22Rv1 (cell line): ENCODE results near the gene PIK3R3.

ENCODE experiments used
- H3K27ac ChIP-seq: fragments of 450-650 bp; 2 replicates; pipeline ENCODE4 v1.5.1; 2017
- CTCF ChIP-seq: fragments of 450-650 bp; IDR thresholded peaks from 2 replicates; pipeline ENCODE4 v1.5.1; 2017; ENCODE audit warnings: mild to moderate bottlenecking
- ZFX ChIP-seq: fragments of 450-650 bp; IDR thresholded peaks from 2 replicates; pipeline ENCODE4 v1.6.1; 2017; ENCODE audit warnings: antibody characterized with exemption, borderline replicate concordance

The PIK3R3 gene

GRCh38 chr1:46027788-46028573, 104.4 kb downstream of the PIK3R3 start:
- H3K27ac ChIP-seq, result no peak overlapping the region
- TF ChIP-seq CTCF, result no peak
- no peak for TF ChIP-seq ZFX

GRCh38 chr1:46026531-46026930, 105.9 kb downstream of the PIK3R3 start:
- TF ChIP-seq CTCF (no peak), ZFX (no peak)
- no peak overlapping the region for H3K27ac ChIP-seq

GRCh38 chr1:46021046-46021996, 111.1 kb downstream of the PIK3R3 start:
- TF ChIP-seq CTCF (no peak), ZFX (no peak)
- no peak overlapping the region for H3K27ac ChIP-seq

- no peak overlapping the region for H3K27ac ChIP-seq
- TF ChIP-seq ZFX, result no peak
- no peak for TF ChIP-seq CTCF
Measured at GRCh38 chr1:46020010-46020409, 112.4 kb downstream of the PIK3R3 start.

GRCh38 chr1:46019348-46019747, 113.1 kb downstream of the PIK3R3 start:
- no peak for TF ChIP-seq ZFX
- no peak for TF ChIP-seq CTCF
- H3K27ac ChIP-seq, result no peak overlapping the region

- no peak overlapping the region for H3K27ac ChIP-seq
- TF ChIP-seq ZFX (no peak), CTCF (no peak)
Measured at GRCh38 chr1:46017876-46018503, 114.4 kb downstream of the PIK3R3 start.
